Neural crest cell (in vitro differentiated cells): ENCODE data around the gene EIF2S2. TPM values are rescaled to one million over a fixed set of nuclear protein-coding genes. Genes with fewer than 3 reads are reported as not detected.
"Not testable (repeated sequence)": the region's sequence is repeated elsewhere in the genome, so short reads cannot be mapped to it uniquely, and the experiment has no call there.

Experiments used
- DNase-seq: peaks from one replicate; pipeline ENCODE4 v3.0.0; 2021; ENCODE audit warnings: low read depth, mixed read lengths, low spot score
- H3K27ac Mint-ChIP-seq: one replicate; pipeline ENCODE4 v1.8.0; 2021; ENCODE audit warnings: mild to moderate bottlenecking, mixed read lengths; ENCODE audit not compliant: unreplicated experiment
- H3K27me3 Mint-ChIP-seq: 2 replicates; pipeline ENCODE4 v1.8.0; 2021; ENCODE audit warnings: low read depth, mild to moderate bottlenecking, mixed read lengths
- H3K36me3 Mint-ChIP-seq: 2 replicates; pipeline ENCODE4 v1.8.0; 2021; ENCODE audit warnings: low read depth, mild to moderate bottlenecking, mixed read lengths
- H3K4me1 Mint-ChIP-seq: 2 replicates; pipeline ENCODE4 v1.8.0; 2021; ENCODE audit warnings: mixed read lengths
- H3K4me3 Mint-ChIP-seq: one replicate; pipeline ENCODE4 v1.8.0; 2021; ENCODE audit warnings: mild to moderate bottlenecking, mixed read lengths
- H3K9me3 Mint-ChIP-seq: 2 replicates; pipeline ENCODE4 v1.8.0; 2021; ENCODE audit warnings: mixed read lengths
- CTCF ChIP-seq: fragments of 200-600 bp; sonication (generic); conservative IDR thresholded peaks from 2 replicates; pipeline ENCODE4 v1.5.0; 2021; ENCODE audit warnings: antibody characterized with exemption, mild to moderate bottlenecking
- total RNA-seq: library from RNA; stranded (reverse); gene quantifications from 2 replicates; pipeline ENCODE4 v1.2.1, GENCODE V29; 2021

EIF2S2 gene
- total RNA-seq, 1 donor from 2014 or later: 106 TPM

- Mint-ChIP-seq H3K36me3 (no peaks in the 10 kb centered on the region), H3K27me3 (no peaks in the 10 kb centered on the region), H3K27ac (no peak overlapping the region), H3K9me3 (peaks cover 4% of the 10 kb centered on the region), H3K4me1 (peaks cover 12% of the 10 kb centered on the region), H3K4me3 (no peak overlapping the region)
- DNase-seq: no peak
- TF ChIP-seq CTCF: no peak
These were observed 33.3 kb upstream of the EIF2S2 start for GRCh38 chr20:34145280-34145819.

GRCh38 chr20:34143951-34144350, 31.9 kb upstream of the EIF2S2 start:
- TF ChIP-seq CTCF: no peak

GRCh38 chr20:34142121-34142520, 30.1 kb upstream of the EIF2S2 start:
- no peak for TF ChIP-seq CTCF
- Mint-ChIP-seq H3K9me3 (peaks cover 4% of the 10 kb centered on the region), H3K27me3 (no peaks in the 10 kb centered on the region), H3K27ac (no peak overlapping the region), H3K4me3 (no peak overlapping the region), H3K36me3 (no peaks in the 10 kb centered on the region), H3K4me1 (peaks cover 12% of the 10 kb centered on the region)
- DNase-seq: no peak

More at GRCh38 chr20:34143951-34144350, 31.9 kb upstream of the EIF2S2 start:
- no peak for DNase-seq
- Mint-ChIP-seq H3K4me1 (peaks cover 12% of the 10 kb centered on the region), H3K36me3 (no peaks in the 10 kb centered on the region), H3K27me3 (no peaks in the 10 kb centered on the region), H3K9me3 (peaks cover 4% of the 10 kb centered on the region), H3K4me3 (no peak overlapping the region), H3K27ac (no peak overlapping the region)

GRCh38 chr20:34141293-34141692, 29.2 kb upstream of the EIF2S2 start:
- no peak for DNase-seq
- H3K36me3 Mint-ChIP-seq: no peaks in the 10 kb centered on the region
- TF ChIP-seq CTCF: no peak
- no peak overlapping the region for H3K27ac Mint-ChIP-seq
- H3K4me3 Mint-ChIP-seq: no peak overlapping the region
- peaks cover 12% of the 10 kb centered on the region for H3K4me1 Mint-ChIP-seq
- peaks cover 4% of the 10 kb centered on the region for H3K9me3 Mint-ChIP-seq
- H3K27me3 Mint-ChIP-seq: no peaks in the 10 kb centered on the region

- H3K4me1 Mint-ChIP-seq: not testable (repeated sequence)
These were observed 23.7 kb upstream of the EIF2S2 start for GRCh38 chr20:34135525-34136275.

GRCh38 chr20:34133365-34133860, 21.4 kb upstream of the EIF2S2 start:
- H3K36me3 Mint-ChIP-seq, H3K4me3 Mint-ChIP-seq, H3K9me3 Mint-ChIP-seq, H3K27me3 Mint-ChIP-seq, H3K27ac Mint-ChIP-seq, DNase-seq, H3K4me1 Mint-ChIP-seq: not testable (repeated sequence)

More at GRCh38 chr20:34135525-34136275, 23.7 kb upstream of the EIF2S2 start:
- H3K27me3 Mint-ChIP-seq, H3K36me3 Mint-ChIP-seq, H3K4me3 Mint-ChIP-seq, H3K27ac Mint-ChIP-seq, H3K9me3 Mint-ChIP-seq, DNase-seq: not testable (repeated sequence)

- H3K27ac Mint-ChIP-seq, H3K9me3 Mint-ChIP-seq, DNase-seq, H3K36me3 Mint-ChIP-seq, H3K4me1 Mint-ChIP-seq, H3K4me3 Mint-ChIP-seq: not testable (repeated sequence)
- peaks cover 12% of the 10 kb centered on the region for H3K27me3 Mint-ChIP-seq
These were observed 20.9 kb upstream of the EIF2S2 start for GRCh38 chr20:34132943-34133342.

GRCh38 chr20:34132491-34132890, 20.4 kb upstream of the EIF2S2 start:
- not testable (repeated sequence) for H3K9me3 Mint-ChIP-seq, H3K36me3 Mint-ChIP-seq, H3K4me1 Mint-ChIP-seq, H3K27ac Mint-ChIP-seq, H3K4me3 Mint-ChIP-seq, DNase-seq
- H3K27me3 Mint-ChIP-seq: peaks cover 13% of the 10 kb centered on the region
